Astrocyte of the spinal cord (primary cell): ENCODE results near the gene STX2.

Source experiments
- DNase-seq: peaks from one replicate; pipeline ENCODE4 v3.0.0; 2011; ENCODE audit warnings: low read depth, low spot score
- H3K4me3 ChIP-seq: 2 replicates; pipeline ENCODE4 v1.5.1; 2011; ENCODE audit warnings: low read depth, mild to moderate bottlenecking, low read length, moderate library complexity
- in situ Hi-C: cut with HindIII; loops from 2 replicates; pipeline ENCODE4 v1.10.0; 2017; ENCODE audit warnings: low sequenced_read_pairs
- TF ChIP-seq, protein P1 (sequence below): IDR thresholded peaks from 2 replicates; pipeline ENCODE4 v1.5.1; 2012; ENCODE audit warnings: low read depth, mild to moderate bottlenecking, low read length, inconsistent platforms

The STX2 gene

DNA sequence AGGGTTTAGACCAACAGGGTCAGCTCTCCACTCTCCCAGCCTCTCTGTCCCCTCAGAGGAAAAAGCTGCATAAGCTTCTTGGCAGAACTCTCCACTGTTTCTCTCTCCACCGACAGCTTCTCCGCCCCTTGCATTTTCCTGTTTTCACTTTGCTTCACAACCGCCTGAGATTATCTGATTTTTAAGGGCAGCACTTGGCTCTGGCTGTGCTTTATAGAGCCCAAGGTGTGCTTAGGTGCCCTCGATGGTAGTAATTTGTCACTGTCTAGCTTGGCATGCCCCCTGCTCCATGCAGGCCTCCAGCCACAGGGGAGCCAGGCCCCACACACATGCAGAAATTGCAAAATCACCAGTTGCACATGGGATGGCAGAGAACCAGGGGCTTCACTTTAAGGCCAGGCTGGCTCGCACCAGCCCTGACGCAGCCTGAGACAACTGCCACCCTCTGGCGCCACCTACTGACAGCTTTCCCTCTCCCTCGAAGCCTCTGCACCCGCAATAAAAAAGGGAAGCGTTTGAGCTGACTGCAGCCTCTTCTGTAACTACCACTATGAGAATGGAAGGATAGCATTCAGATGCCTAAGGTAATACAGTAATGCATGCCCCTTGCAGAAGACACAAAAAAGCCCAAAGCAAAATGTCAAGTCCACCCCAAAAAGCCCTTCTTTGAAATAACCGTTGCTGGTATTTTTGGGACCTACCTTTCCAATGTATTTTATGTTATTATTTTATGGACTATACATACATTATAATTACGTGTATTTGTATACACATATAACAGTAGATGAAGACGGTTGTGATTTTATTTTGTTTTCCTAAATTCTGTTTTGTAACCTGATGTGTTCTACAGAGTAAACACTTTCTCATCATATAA, 90.9 kb downstream of the STX2 start:
- in situ Hi-C loops, result no loop called here
- TF ChIP-seq, protein P1, sequence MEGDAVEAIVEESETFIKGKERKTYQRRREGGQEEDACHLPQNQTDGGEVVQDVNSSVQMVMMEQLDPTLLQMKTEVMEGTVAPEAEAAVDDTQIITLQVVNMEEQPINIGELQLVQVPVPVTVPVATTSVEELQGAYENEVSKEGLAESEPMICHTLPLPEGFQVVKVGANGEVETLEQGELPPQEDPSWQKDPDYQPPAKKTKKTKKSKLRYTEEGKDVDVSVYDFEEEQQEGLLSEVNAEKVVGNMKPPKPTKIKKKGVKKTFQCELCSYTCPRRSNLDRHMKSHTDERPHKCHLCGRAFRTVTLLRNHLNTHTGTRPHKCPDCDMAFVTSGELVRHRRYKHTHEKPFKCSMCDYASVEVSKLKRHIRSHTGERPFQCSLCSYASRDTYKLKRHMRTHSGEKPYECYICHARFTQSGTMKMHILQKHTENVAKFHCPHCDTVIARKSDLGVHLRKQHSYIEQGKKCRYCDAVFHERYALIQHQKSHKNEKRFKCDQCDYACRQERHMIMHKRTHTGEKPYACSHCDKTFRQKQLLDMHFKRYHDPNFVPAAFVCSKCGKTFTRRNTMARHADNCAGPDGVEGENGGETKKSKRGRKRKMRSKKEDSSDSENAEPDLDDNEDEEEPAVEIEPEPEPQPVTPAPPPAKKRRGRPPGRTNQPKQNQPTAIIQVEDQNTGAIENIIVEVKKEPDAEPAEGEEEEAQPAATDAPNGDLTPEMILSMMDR, result peak; percentile 92
- no peak overlapping the region for H3K4me3 ChIP-seq
- DNase-seq, result peak; percentile 48

DNA sequence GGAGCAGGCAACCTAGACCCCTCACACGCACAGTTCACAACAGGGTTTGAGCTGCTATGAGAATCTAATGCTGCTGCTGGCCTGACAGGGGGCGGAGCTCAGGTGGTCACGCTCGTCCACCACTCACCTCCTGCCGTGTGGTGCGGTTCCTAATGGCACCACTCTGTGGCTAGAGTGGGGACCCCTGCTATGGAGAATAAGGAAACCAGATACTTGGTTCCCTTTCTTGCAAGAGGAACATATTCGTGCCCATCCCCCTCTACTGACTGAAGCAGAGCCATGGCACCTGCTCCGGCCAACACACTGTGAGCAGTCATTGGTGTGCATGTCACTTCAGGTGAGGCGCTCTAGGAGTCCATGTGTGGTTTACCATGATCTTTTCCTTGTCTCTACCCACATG, 92.5 kb downstream of the STX2 start:
- in situ Hi-C loops, result no loop called here
- no peak for DNase-seq
- TF ChIP-seq, protein P1, result no peak
- no peak overlapping the region for H3K4me3 ChIP-seq

DNA sequence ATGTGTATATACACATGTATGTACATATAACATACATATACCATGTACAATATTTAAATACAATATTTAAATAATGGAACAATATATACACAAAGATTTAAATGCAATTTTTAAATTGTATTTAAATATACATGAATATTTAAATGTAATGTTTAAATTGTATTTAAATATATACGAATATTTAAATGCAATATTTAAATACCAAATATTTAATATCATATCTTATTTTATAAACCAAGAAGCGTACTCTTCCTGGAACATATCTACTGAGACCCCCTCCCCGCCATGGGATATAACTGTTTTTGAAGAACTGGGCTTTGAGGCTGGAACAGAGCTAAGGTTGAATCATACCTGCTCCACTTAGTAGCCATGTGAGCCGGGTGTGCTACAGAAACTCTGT, 93.1 kb downstream of the STX2 start:
- in situ Hi-C loops, result no loop called here
- TF ChIP-seq, protein P1, result no peak

DNA sequence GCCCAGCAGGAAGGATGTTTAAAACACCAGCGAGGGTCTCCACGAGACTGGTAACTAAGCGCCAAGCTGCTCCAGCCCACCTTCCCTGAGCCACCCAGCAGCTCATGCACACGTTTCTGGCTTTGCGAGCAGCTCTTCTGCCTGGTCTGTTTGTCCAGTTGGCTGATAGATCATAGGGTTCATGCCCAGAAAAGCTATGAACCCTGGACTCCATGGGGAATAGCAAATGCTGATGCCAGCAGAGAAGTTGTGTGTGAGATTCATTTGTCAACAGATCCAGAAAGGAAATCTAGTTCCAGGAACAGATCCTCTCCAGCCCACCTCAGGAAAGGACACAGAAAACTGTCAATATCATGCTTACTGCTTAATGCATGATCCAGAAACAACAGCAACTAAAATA, 94.8 kb downstream of the STX2 start:
- no peak for DNase-seq
- TF ChIP-seq, protein P1, result no peak
- H3K4me3 ChIP-seq, result no peak overlapping the region
- in situ Hi-C loops, result no loop called here

More for the DNA sequence above, 93.1 kb downstream of the STX2 start:
- H3K4me3 ChIP-seq, result no peak overlapping the region
- no peak for DNase-seq

DNA sequence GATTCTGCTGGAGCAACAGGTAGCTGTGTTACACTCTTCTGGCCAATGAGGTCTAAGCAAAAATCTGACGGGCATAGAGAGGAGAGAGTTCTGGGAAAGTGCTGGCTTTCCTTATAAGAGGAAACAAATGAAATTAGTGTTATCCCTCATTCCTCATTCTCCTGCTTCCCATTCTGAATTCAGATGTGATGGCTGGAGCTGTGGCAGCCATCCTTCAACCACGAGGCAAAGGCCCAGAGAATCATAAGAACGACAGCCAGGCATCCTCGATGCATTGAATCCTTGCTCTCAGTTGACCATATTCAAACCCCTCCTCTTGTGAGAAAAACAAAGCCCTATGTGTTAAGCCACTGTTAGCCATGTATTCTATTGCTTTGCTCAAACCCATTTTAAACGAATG, 95.4 kb downstream of the STX2 start:
- in situ Hi-C loops, result no loop called here
- TF ChIP-seq, protein P1, result no peak
- no peak for DNase-seq
- H3K4me3 ChIP-seq, result no peak overlapping the region

DNA sequence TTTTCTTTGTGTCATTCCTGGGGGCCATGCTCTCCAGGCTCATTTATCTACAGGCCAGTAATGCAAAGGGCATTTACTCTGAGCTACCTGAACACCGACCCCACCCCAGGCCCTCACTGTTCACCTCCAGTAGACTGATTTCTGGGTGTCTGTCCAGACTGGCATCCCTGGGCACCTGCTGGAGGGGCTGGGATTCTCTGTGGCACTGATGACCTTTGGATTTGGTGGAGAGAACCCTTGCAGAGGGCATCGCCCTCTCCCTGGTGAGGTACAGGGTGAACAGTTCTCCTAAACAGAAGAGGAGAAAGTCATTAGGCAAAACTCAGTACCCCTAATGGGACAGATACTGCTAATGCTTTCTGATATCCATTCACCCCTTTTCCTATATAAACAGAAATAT, 95.9 kb downstream of the STX2 start:
- H3K4me3 ChIP-seq, result no peak overlapping the region
- TF ChIP-seq, protein P1, result no peak
- in situ Hi-C loops, result no loop called here
- DNase-seq, result no peak
